GM13976 (cell line): ENCODE measurements around the gene GPR180.

Experiments used
- DNase-seq: peaks from one replicate; pipeline ENCODE4 v3.0.0; 2012; ENCODE audit warnings: low spot score
- CTCF ChIP-seq: IDR thresholded peaks from 2 replicates; pipeline ENCODE4 v1.5.1; 2012; ENCODE audit warnings: borderline replicate concordance, mild to moderate bottlenecking; ENCODE audit not compliant: insufficient read depth; ENCODE audit errors: extremely low read depth, missing control alignments, control extremely low read depth
- in situ Hi-C: fragments of 300-500 bp; cut with MboI; formaldehyde crosslinking; loops from one replicate; pipeline ENCODE4 v1.12.0; 2022; ENCODE audit warnings: low sequenced_read_pairs, mixed read lengths, inconsistent platforms; ENCODE audit not compliant: unreplicated experiment

Gene GPR180

GRCh38 chr13:94558716-94559115, 42.9 kb upstream of the GPR180 start:
- no peak for DNase-seq
- in situ Hi-C loops: no loop called here
- no peak for TF ChIP-seq CTCF

- DNase-seq: no peak
- no peak for TF ChIP-seq CTCF
- in situ Hi-C loops: no loop called here
Observed at GRCh38 chr13:94559222-94559795, 42.3 kb upstream of the GPR180 start.

DNA sequence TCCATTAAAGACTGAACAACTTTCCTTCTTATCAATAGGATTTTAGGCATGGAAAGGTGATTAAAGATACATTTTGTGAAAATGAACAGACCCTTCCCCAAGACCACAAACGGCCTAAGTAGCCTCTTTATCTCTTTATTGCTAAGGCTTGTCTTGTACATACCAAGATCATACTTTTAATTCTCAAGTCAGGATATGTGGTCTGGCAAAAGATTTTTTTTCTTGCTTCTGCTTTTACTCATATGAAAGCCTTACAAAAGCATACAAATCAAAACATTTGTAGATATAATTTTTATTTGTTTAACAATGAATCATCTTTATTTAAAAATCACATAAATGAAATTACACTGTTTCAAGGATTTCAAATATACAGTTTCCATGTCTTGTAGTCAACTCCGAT, 41.5 kb upstream of the GPR180 start:
- no peak for DNase-seq
- in situ Hi-C loops: no loop called here
- TF ChIP-seq CTCF: no peak

DNA sequence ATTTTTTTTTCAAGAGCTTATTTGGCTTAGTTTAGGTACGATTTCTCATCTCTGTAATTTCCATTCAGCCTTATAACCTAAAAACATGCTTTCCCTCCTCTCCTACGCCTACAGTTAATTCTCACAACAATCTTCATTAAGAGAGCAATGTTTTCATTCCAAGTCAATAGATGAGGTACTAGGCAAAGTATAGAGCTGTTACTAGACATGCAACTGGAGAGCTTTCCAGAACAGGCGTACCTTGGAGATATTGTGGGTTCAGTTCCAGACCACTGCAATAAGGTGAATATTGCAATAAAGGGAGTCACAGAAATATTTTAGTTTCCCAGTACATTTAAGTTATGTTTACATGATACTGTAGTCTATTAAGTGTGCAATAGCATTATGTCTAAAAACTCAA, 40.5 kb upstream of the GPR180 start:
- in situ Hi-C loops: no loop called here
- DNase-seq: no peak

DNA sequence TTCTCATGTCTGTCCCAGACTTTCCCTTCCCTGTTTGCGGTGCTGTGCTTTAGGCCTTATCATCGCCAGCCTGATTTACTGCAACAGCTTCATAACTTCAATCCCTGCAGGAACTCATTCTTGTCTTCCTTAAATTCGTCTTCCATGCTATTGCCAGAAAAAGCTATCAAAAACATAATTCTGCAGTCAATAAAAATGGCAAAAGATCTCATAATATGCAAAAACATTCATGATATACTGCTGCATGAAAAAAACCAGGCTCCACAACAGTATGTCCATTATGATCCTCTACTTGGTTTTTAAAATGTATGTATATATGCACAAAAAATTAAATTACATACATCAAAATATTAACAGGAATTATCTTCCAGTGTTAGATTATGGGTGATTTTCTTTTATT, 34.1 kb upstream of the GPR180 start:
- in situ Hi-C loops: no loop called here
- TF ChIP-seq CTCF: no peak
- DNase-seq: no peak

More for the DNA sequence above, 40.5 kb upstream of the GPR180 start:
- no peak for TF ChIP-seq CTCF

DNA sequence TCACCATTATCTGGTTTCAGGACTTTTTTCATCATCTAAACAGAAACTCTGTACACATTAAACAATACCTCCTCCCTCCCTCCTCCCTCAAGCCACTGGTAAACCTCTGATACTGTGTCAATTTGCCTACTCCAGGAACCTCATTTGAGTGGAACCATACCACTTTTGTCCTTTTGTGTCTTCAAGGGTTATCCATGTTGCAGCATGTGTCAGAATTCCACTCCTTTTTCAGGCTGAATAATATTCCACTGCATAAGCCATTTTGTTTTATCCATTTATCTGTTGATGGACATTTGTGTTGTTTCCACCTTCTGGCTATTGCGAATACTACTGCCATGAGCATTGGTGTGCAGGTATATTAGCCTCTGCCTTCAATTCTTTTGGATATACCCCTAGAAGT, 33.2 kb upstream of the GPR180 start:
- in situ Hi-C loops: no loop called here
- no peak for DNase-seq
- TF ChIP-seq CTCF: no peak

DNA sequence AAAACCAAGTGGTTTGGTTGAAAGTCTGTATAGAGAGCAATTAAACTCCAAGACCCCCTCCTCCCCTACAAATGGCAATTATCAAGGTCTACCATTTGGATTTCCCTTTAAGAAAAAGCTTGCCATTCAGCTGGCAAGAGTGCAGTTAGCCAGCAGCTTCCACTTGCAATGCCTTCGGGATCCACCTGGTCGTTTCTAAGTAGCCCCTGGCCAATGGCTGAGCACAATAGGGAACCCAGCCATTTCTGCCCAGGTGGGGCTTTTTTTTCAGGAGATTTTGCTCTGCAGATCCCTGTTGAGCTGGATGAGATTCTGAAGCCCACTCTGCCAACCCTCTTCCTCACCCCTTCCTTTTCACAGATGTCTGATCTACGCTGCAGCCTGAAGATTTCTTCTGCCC, 32.0 kb upstream of the GPR180 start:
- TF ChIP-seq CTCF: no peak

More for the DNA sequence above, 32.0 kb upstream of the GPR180 start:
- no peak for DNase-seq
- in situ Hi-C loops: no loop called here
